ENCODE measurements around the gene TNFSF8.

GRCh38 chr9:114899995-114900394 is 30.4 kb downstream of the TNFSF8 start:
- TF ChIP-seq, protein P1, sequence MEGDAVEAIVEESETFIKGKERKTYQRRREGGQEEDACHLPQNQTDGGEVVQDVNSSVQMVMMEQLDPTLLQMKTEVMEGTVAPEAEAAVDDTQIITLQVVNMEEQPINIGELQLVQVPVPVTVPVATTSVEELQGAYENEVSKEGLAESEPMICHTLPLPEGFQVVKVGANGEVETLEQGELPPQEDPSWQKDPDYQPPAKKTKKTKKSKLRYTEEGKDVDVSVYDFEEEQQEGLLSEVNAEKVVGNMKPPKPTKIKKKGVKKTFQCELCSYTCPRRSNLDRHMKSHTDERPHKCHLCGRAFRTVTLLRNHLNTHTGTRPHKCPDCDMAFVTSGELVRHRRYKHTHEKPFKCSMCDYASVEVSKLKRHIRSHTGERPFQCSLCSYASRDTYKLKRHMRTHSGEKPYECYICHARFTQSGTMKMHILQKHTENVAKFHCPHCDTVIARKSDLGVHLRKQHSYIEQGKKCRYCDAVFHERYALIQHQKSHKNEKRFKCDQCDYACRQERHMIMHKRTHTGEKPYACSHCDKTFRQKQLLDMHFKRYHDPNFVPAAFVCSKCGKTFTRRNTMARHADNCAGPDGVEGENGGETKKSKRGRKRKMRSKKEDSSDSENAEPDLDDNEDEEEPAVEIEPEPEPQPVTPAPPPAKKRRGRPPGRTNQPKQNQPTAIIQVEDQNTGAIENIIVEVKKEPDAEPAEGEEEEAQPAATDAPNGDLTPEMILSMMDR (IDR thresholded peaks at IDR 0.05) = no peak
- no peak for TF ChIP-seq POLR2A (IDR thresholded peaks at IDR 0.05)

Measured in gastroesophageal sphincter (tissue), 3 donors.